Stomach (tissue), 9 donors: Measurements from ENCODE around the gene PTPN2. TPM values are rescaled to one million over a fixed set of nuclear protein-coding genes. Genes with fewer than 3 reads are reported as not detected.
A peak's percentile ranks its signal among the peaks of the same experiment; 100 is the strongest.

ENCODE experiments used
- DNase-seq, 2 donors: peaks; one replicate each; pipeline versions ENCODE4 v3.0.0 to v3.0.0-alpha.2; 2013 to 2019
- H3K27ac ChIP-seq, 5 donors: fragments of 200-600 bp in 4 of 5; sonication (generic) in 4 of 5; one replicate each; pipeline ENCODE4 v1.5.1; 2013 to 2019; ENCODE audit warnings: mild to moderate bottlenecking in 1 of 5, moderate library complexity in 1 of 5
- H3K27me3 ChIP-seq, 3 donors: fragments of 200-600 bp; sonication (generic); one replicate each; pipeline ENCODE4 v1.5.1; 2017 to 2019; ENCODE audit warnings: mixed run types in 1 of 3
- H3K36me3 ChIP-seq, 4 donors: fragments of 200-600 bp; sonication (generic); 1 replicate in 3 of 4; 2 replicates in 1 of 4; pipeline ENCODE4 v1.5.1; 2016 to 2019
- H3K4me1 ChIP-seq, 4 donors: fragments of 200-600 bp; sonication (generic); one replicate each; pipeline ENCODE4 v1.5.1; 2016 to 2019
- H3K4me3 ChIP-seq, 4 donors: fragments of 200-600 bp; sonication (generic) in 3 of 4; one replicate each; pipeline ENCODE4 v1.5.1; 2016 to 2019; ENCODE audit warnings: mild to moderate bottlenecking in 1 of 4
- H3K9me3 ChIP-seq, 4 donors: fragments of 200-600 bp; sonication (generic); one replicate each; pipeline ENCODE4 v1.5.1; 2016 to 2019
- CTCF ChIP-seq, 7 experiments: fragments of 450-650 bp in 4 of 7; fragments of 200-600 bp in 3 of 7; sonication (generic) in 3 of 7; IDR thresholded peaks; one replicate each; pipeline ENCODE4 v1.5.1; 2016 to 2019; ENCODE audit warnings: antibody characterized with exemption in 7 of 7, control low read depth in 2 of 7, mild to moderate bottlenecking in 1 of 7
- EP300 ChIP-seq: sonication (generic); formaldehyde crosslinking; IDR thresholded peaks from one replicate; pipeline ENCODE4 v1.6.1; 2017; ENCODE audit warnings: antibody characterized with exemption
- POLR2A ChIP-seq, 4 donors: fragments of 450-650 bp; IDR thresholded peaks; one replicate each; pipeline ENCODE4 v1.6.1; 2016; ENCODE audit warnings: antibody characterized with exemption in 4 of 4, control low read depth in 2 of 4, mild to moderate bottlenecking in 1 of 4, moderate library complexity in 1 of 4
- POLR2AphosphoS5 ChIP-seq, 3 donors: sonication (generic); formaldehyde crosslinking; IDR thresholded peaks; one replicate each; pipeline ENCODE4 v1.6.1; 2016; ENCODE audit warnings: antibody characterized with exemption in 3 of 3
- WGBS, 5 donors: extraction: QIAGEN DNeasy Blood & Tissue Kit in 3 of 5; methylation state at CpG; one replicate each; pipeline versions ENCODE4 v1.1.5 to v1.1.7; 2013 to 2018; 5-methylcytosine and 5-hydroxymethylcytosine counted together
- intact Hi-C: fragments of 100-400 bp; cut with DNase I; formaldehyde crosslinking; loops from one replicate; pipeline ENCODE4 v1.15.1; 2023; ENCODE audit warnings: low total_unique reads
- polyA plus RNA-seq, 3 donors: library from polyadenylated mRNA; stranded (reverse); fragments of 200-250 nt; gene quantifications; one replicate each; pipeline ENCODE4 v1.2.3, GENCODE V29; 2013
- total RNA-seq, 5 donors: library from RNA; depleted of rRNA; stranded (reverse); fragments of >200 nt; gene quantifications; one replicate each; pipeline versions ENCODE4 v1.1.0 to v1.2.3, GENCODE V29; 2014 to 2016
- donor health status: healthy with polysubstance abuse.
- donor health status: Bipolar disorder and iron deficiency.
- donor health status: healthy.

Gene PTPN2
- total and polyA plus RNA-seq, 8 donors, result 5.8 to 66.7 (median 30.3) TPM

GRCh38 chr18:12872408-12872807, 11.6 kb downstream of the PTPN2 start:
- 69 to 86% (median 74%) methylated on average over 5 of the region's 5 CpGs for WGBS, 5 donors

GRCh38 chr18:12868576-12868975, 15.5 kb downstream of the PTPN2 start:
- TF ChIP-seq CTCF (IDR thresholded peaks at IDR 0.05) (no peak), POLR2A (IDR thresholded peaks at IDR 0.05) (no peak), EP300 (no peak), POLR2AphosphoS5 (IDR thresholded peaks at IDR 0.05) (no peak)
- no peaks in the 10 kb centered on the region for H3K9me3 ChIP-seq
- H3K27ac ChIP-seq, result peak overlapping the region in 1 of 5 donors; percentile 26
- H3K27me3 ChIP-seq, result no peaks in the 10 kb centered on the region
- 93 to 95% (median 94%) methylated on average over 12 of the region's 12 CpGs for WGBS, 5 donors
- DNase-seq, result no peak
- H3K4me3 ChIP-seq, result no peak overlapping the region
- peaks cover 0 to 15% (median 4%) of the 10 kb centered on the region in 4 donors for H3K4me1 ChIP-seq
- intact Hi-C loops, result no loop called here
- H3K36me3 ChIP-seq, result no peaks in the 10 kb centered on the region

More at GRCh38 chr18:12872408-12872807, 11.6 kb downstream of the PTPN2 start:
- TF ChIP-seq CTCF (IDR thresholded peaks at IDR 0.05) (no peak), POLR2AphosphoS5 (IDR thresholded peaks at IDR 0.05) (no peak), POLR2A (IDR thresholded peaks at IDR 0.05) (no peak), EP300 (no peak)
- no peak overlapping the region for H3K4me3 ChIP-seq
- H3K27ac ChIP-seq, result peak overlapping the region in 1 of 5 donors; percentile 15
- H3K4me1 ChIP-seq, result peaks cover 0 to 2% (median 0%) of the 10 kb centered on the region in 4 donors
- intact Hi-C loops, result no loop called here
- no peaks in the 10 kb centered on the region for H3K36me3 ChIP-seq
- H3K27me3 ChIP-seq, result no peaks in the 10 kb centered on the region
- no peaks in the 10 kb centered on the region for H3K9me3 ChIP-seq
- DNase-seq, result no peak

- intact Hi-C loops, result no loop called here
- DNase-seq, result no peak
- Histone ChIP-seq H3K4me1 (peaks cover 0 to 25% (median 11%) of the 10 kb centered on the region in 4 donors), H3K27ac (peak overlapping the region in 1 of 5 donors; percentile 26), H3K4me3 (no peak overlapping the region), H3K27me3 (no peaks in the 10 kb centered on the region), H3K36me3 (no peaks in the 10 kb centered on the region), H3K9me3 (no peaks in the 10 kb centered on the region)
- no peak for TF ChIP-seq EP300
- TF ChIP-seq CTCF (IDR thresholded peaks at IDR 0.05), result no peak
- TF ChIP-seq POLR2A (IDR thresholded peaks at IDR 0.05), result no peak
- TF ChIP-seq POLR2AphosphoS5 (IDR thresholded peaks at IDR 0.05), result no peak
- WGBS, 5 donors, result 83 to 90% (median 84%) methylated on average over 7 of the region's 7 CpGs
These were observed 16.5 kb downstream of the PTPN2 start for GRCh38 chr18:12867441-12868123.

- TF ChIP-seq EP300 (no peak), POLR2A (IDR thresholded peaks at IDR 0.05) (no peak), CTCF (IDR thresholded peaks at IDR 0.05) (no peak), POLR2AphosphoS5 (IDR thresholded peaks at IDR 0.05) (no peak)
- no peaks in the 10 kb centered on the region for H3K36me3 ChIP-seq
- WGBS, 5 donors, result 44 to 51% (median 47%) methylated on average over 3 of the region's 3 CpGs
- peaks cover 0 to 35% (median 22%) of the 10 kb centered on the region in 4 donors for H3K4me1 ChIP-seq
- no peaks in the 10 kb centered on the region for H3K9me3 ChIP-seq
- intact Hi-C loops, result no loop called here
- H3K27ac ChIP-seq, result peak overlapping the region in 1 of 5 donors; percentile 10
- no peaks in the 10 kb centered on the region for H3K27me3 ChIP-seq
- no peak overlapping the region for H3K4me3 ChIP-seq
- DNase-seq, result no peak
These were observed 20.3 kb downstream of the PTPN2 start for GRCh38 chr18:12863687-12864216.
